Measurements from ENCODE around the gene MAG. TPM values are rescaled to one million over a fixed set of nuclear protein-coding genes. Genes with fewer than 3 reads are reported as not detected.

MAG gene
- total and polyA plus RNA-seq, 2 of the 8 experiments (the other 6 are each of a cell fraction or from before 2014, with no cell fraction given): 0.20 to 1.3 TPM

DNA sequence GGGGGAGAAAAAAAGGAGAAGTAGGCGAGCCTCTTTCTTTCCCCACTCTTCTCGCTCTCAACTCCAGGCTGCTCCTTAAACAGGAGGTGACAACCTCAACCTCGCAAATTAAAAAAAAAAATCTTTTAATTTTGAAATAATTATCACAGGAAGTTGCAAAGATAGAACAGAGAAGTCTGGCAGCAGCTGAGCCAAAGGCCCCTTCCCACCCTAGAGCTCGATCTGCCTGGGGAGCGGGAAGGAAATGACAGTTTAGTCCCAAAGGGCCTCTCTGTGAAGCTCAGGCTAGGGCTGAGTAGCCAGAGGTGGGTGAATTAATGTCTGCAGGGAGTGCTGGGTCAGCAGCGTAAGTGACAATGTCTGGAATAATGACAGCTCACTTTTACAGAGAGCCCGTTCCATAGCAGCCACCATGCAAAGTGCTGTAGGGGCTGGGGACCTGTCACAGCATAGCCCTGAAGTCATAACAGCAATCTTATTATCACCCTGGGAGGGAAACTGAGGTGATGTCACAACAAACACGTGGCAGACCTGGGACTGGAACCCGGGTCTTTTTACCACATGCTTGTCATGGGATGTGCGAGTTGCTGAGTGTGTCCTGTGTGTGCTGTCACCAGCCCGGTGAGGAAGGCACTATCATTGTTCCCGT, 28.2 kb downstream of the MAG start:
- H3K27me3 ChIP-seq (replicated peaks in 1 of 4; ENCODE audit: control insufficient read depth in 3 of 4, extremely low read depth in 1 of 4, insufficient read depth in 3 of 4, low read length in 3 of 4): no peaks in the 10 kb centered on the region
- H3K9ac ChIP-seq (replicated peaks in 1 of 4; ENCODE audit: extremely low read depth in 1 of 4, low read depth in 3 of 4, low read length in 3 of 4): no peak overlapping the region
- H3K27ac ChIP-seq (ENCODE audit: low read depth, low read length): no peak overlapping the region

More for the DNA sequence above, 28.2 kb downstream of the MAG start:
- Histone ChIP-seq H4K8ac (ENCODE audit: extremely low read depth, insufficient read depth, low read length) (no peak overlapping the region), H2AK5ac (ENCODE audit: low read depth, low read length) (no peak overlapping the region), H2BK5ac (ENCODE audit: low read depth, low read length) (no peak overlapping the region), H3K14ac (ENCODE audit: insufficient read length) (no peak overlapping the region), H2BK120ac (replicated peaks; ENCODE audit: low read depth, low read length) (no peak overlapping the region), H3K23me2 (ENCODE audit: low read depth, low read length) (no peaks in the 10 kb centered on the region), H2BK12ac (ENCODE audit: low read depth, low read length) (no peak overlapping the region), H3K56ac (replicated peaks; ENCODE audit: insufficient read length, low read depth, low read length) (no peak overlapping the region), H3K23ac (ENCODE audit: insufficient read length) (no peak overlapping the region), H3K4me3 (ENCODE audit: extremely low read depth in 1 of 4, insufficient read depth in 2 of 4, low read depth in 3 of 4, low read length in 4 of 4) (no peak overlapping the region), H3K79me2 (ENCODE audit: control insufficient read depth in 1 of 2, insufficient read depth in 2 of 2, low read length in 2 of 2) (no peaks in the 10 kb centered on the region), H4K91ac (replicated peaks; ENCODE audit: insufficient read length, low read length) (no peak overlapping the region), H2BK15ac (ENCODE audit: low read length) (no peak overlapping the region), H3K9me3 (ENCODE audit: insufficient read depth in 2 of 2, low read depth in 1 of 2, low read length in 1 of 2) (0 out of 4 replicates have a peak, but pooled peaks cover 0 to 2% of the 10 kb centered on the region in 2 experiments), H3K79me1 (ENCODE audit: low read depth, low read length) (no peaks in the 10 kb centered on the region), H3K4me1 (replicated peaks in 1 of 4; ENCODE audit: control insufficient read depth in 3 of 4, insufficient read depth in 4 of 4, low read length in 3 of 4) (no peaks in the 10 kb centered on the region), H4K20me1 (replicated peaks in 1 of 2; ENCODE audit: control insufficient read depth in 1 of 2, insufficient read depth in 2 of 2, low read length in 2 of 2) (no peaks in the 10 kb centered on the region), H3K4ac (replicated peaks; ENCODE audit: insufficient read length, low read depth, low read length) (no peak overlapping the region), H3K36me3 (ENCODE audit: control insufficient read depth in 2 of 4, insufficient read depth in 4 of 4, low read length in 3 of 4) (no peaks in the 10 kb centered on the region), H2BK20ac (ENCODE audit: low read length) (no peak overlapping the region), H3K18ac (ENCODE audit: extremely low read depth, low read length) (no peak overlapping the region), H4K5ac (ENCODE audit: insufficient read length, low read depth, low read length) (no peak overlapping the region), H2AFZ (ENCODE audit: low read length) (no peak overlapping the region), H3K4me2 (ENCODE audit: insufficient read depth in 1 of 2, low read depth in 2 of 2, low read length in 2 of 2) (no peak overlapping the region)
- DNase-seq (ENCODE audit: low read depth in 1 of 2, low spot score in 2 of 2) (no peak), FAIRE-seq (no peak)
- ChIA-PET POLR2A (ENCODE audit: partially characterized antibody) (interaction anchor here (0.6 kb wide), 1 partner anchor 10 kb away, joined by 5 read pairs; no protein-coding TSS in a partner anchor), CTCF (ENCODE audit: partially characterized antibody) (interaction anchor here (0.7 to 1.6 kb wide), 6 partner anchors 8 to 276 kb away, joined by 3 to 6 read pairs (median 3); no protein-coding TSS in a partner anchor)
- TF ChIP-seq RAD21 (IDR thresholded peaks at IDR 0.05 in 1 of 2, conservative IDR thresholded peaks at IDR 0.05 in 1 of 2; ENCODE audit: low read depth in 2 of 2, low read length in 2 of 2) (no peak), BACH1 (IDR thresholded peaks at IDR 0.05; ENCODE audit: low read length) (no peak), TBP (IDR thresholded peaks at IDR 0.05; ENCODE audit: low read depth, low read length) (no peak), EZH2 (IDR thresholded peaks at IDR 0.05; ENCODE audit: low read depth, low read length, severe bottlenecking) (no peak), MAX (IDR thresholded peaks at IDR 0.05) (no peak)
- whole genome bisulfite sequencing, 2 experiments (ENCODE audit: extremely low coverage in 1 of 2, insufficient coverage in 1 of 2, insufficient read length in 1 of 2, insufficient replicate concordance in 2 of 2, low coverage in 1 of 2, low lambda C conversion rate in 2 of 2, missing lambda C conversion rate in 1 of 2): 90% methylated on average over 11 of the region's 12 CpGs; no CpG with 5 or more reads in 1 of the 2 experiments

All from H1 (cell line).